ENCODE data around the gene GABRB3.

The GABRB3 gene

DNA sequence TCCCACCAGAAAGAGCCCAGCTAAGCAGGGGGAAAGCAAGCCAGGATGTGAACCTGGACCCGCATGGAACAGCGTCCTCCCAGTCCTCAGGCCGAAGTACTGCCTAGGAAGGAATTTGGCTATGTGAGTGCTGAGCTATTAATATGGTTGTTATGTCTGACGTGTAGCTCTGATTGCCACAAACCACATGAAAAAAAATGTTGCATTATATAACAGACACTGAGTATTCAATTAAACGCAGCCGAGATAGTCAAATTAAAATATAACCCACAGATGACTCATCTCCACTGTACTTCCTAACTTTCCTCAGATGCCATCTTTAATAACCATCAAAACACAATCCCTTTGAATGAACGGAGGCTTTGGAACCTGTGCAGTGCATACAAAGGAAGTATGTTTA, 111.1 kb downstream of the GABRB3 start:
- Histone ChIP-seq H3K27ac (ENCODE audit: low read depth, low read length) (no peak overlapping the region), H4K20me1 (ENCODE audit: control insufficient read depth, insufficient read depth, low read depth, low read length) (no peaks in the 10 kb centered on the region), H3K9me2 (replicated peaks; ENCODE audit: control insufficient read depth, low read length) (no peaks in the 10 kb centered on the region), H3K4me3 (ENCODE audit: low read length) (no peak overlapping the region), H3F3A (ENCODE audit: control insufficient read depth, insufficient read depth) (no peaks in the 10 kb centered on the region), H3K4me1 (ENCODE audit: control insufficient read depth, low read length) (no peaks in the 10 kb centered on the region), H3K79me2 (ENCODE audit: control insufficient read depth, low read length) (no peaks in the 10 kb centered on the region), H3K4me2 (ENCODE audit: low read length) (no peak overlapping the region), H3K36me3 (ENCODE audit: control insufficient read depth, low read length) (no peaks in the 10 kb centered on the region), H3K27me3 (ENCODE audit: control insufficient read depth, low read length) (no peaks in the 10 kb centered on the region), H3K9me3 (ENCODE audit: control insufficient read depth, insufficient read depth, low read length) (peaks cover 23% of the 10 kb centered on the region)
- TF ChIP-seq, protein P1, sequence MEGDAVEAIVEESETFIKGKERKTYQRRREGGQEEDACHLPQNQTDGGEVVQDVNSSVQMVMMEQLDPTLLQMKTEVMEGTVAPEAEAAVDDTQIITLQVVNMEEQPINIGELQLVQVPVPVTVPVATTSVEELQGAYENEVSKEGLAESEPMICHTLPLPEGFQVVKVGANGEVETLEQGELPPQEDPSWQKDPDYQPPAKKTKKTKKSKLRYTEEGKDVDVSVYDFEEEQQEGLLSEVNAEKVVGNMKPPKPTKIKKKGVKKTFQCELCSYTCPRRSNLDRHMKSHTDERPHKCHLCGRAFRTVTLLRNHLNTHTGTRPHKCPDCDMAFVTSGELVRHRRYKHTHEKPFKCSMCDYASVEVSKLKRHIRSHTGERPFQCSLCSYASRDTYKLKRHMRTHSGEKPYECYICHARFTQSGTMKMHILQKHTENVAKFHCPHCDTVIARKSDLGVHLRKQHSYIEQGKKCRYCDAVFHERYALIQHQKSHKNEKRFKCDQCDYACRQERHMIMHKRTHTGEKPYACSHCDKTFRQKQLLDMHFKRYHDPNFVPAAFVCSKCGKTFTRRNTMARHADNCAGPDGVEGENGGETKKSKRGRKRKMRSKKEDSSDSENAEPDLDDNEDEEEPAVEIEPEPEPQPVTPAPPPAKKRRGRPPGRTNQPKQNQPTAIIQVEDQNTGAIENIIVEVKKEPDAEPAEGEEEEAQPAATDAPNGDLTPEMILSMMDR (IDR thresholded peaks at IDR 0.05; ENCODE audit: low read depth, low read length, poor library complexity, severe bottlenecking) = no peak
- no peak for TF ChIP-seq EZH2phosphoT487 (IDR thresholded peaks at IDR 0.05; ENCODE audit: borderline replicate concordance, low read length)

DNA sequence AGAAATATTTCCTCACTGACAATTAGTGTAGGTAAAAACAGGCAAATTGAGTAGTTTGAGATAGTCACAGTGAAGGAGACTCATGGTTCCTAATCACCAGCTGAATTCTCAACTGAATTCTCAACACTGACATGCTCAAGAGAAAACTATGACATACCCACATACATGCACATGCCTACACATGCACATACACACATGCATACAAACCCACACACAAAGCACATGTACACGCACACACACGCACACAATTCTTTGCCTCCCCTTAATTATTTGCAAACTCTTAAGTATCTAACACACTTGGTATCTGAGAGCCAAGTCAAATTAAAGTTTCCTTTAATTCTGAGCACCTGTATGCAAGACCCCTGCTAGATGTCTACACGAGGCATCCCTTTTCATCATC, 111.8 kb downstream of the GABRB3 start:
- Histone ChIP-seq H4K20me1 (ENCODE audit: control insufficient read depth, insufficient read depth, low read depth, low read length) (no peaks in the 10 kb centered on the region), H3K27me3 (ENCODE audit: control insufficient read depth, low read length) (no peaks in the 10 kb centered on the region), H3K36me3 (ENCODE audit: control insufficient read depth, low read length) (no peaks in the 10 kb centered on the region), H3K9me3 (ENCODE audit: control insufficient read depth, insufficient read depth, low read length) (peaks cover 24% of the 10 kb centered on the region), H3F3A (ENCODE audit: control insufficient read depth, insufficient read depth) (no peaks in the 10 kb centered on the region), H3K4me3 (ENCODE audit: low read length) (no peak overlapping the region), H3K79me2 (ENCODE audit: control insufficient read depth, low read length) (no peaks in the 10 kb centered on the region), H3K9me2 (replicated peaks; ENCODE audit: control insufficient read depth, low read length) (no peaks in the 10 kb centered on the region), H3K4me2 (ENCODE audit: low read length) (no peak overlapping the region), H3K27ac (ENCODE audit: low read depth, low read length) (no peak overlapping the region), H3K4me1 (ENCODE audit: control insufficient read depth, low read length) (no peaks in the 10 kb centered on the region)
- TF ChIP-seq, protein P1 (IDR thresholded peaks at IDR 0.05; ENCODE audit: low read depth, low read length, poor library complexity, severe bottlenecking) = no peak

DNA sequence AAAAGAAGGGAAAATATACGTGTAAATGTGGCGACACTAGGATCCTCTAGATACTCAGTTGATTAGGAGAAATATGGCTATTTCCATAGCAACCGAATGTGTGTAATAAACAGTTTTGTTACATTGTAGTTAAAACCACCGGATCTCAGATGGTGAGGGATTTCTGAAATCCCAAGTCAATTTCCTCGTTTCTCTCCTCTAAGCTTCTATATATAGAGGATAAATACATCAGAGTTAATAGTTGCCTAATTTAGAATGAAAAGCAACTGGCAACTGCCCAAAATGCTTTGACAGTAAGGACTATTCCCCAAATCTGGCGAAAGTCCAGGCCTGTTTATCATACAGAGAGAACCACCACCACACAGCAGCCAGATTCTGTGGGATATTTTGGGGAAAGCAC, 112.6 kb downstream of the GABRB3 start:
- no peaks in the 10 kb centered on the region for H4K20me1 ChIP-seq (ENCODE audit: control insufficient read depth, insufficient read depth, low read depth, low read length)
- H3K4me2 ChIP-seq (ENCODE audit: low read length) = no peak overlapping the region
- peaks cover 23% of the 10 kb centered on the region for H3K9me3 ChIP-seq (ENCODE audit: control insufficient read depth, insufficient read depth, low read length)
- no peaks in the 10 kb centered on the region for H3K79me2 ChIP-seq (ENCODE audit: control insufficient read depth, low read length)
- no peaks in the 10 kb centered on the region for H3F3A ChIP-seq (ENCODE audit: control insufficient read depth, insufficient read depth)
- H3K4me1 ChIP-seq (ENCODE audit: control insufficient read depth, low read length) = no peaks in the 10 kb centered on the region
- no peaks in the 10 kb centered on the region for H3K36me3 ChIP-seq (ENCODE audit: control insufficient read depth, low read length)
- H3K4me3 ChIP-seq (ENCODE audit: low read length) = no peak overlapping the region
- TF ChIP-seq EZH2phosphoT487 (IDR thresholded peaks at IDR 0.05; ENCODE audit: borderline replicate concordance, low read length) = no peak
- TF ChIP-seq, protein P1 (IDR thresholded peaks at IDR 0.05; ENCODE audit: low read depth, low read length, poor library complexity, severe bottlenecking) = no peak
- no peaks in the 10 kb centered on the region for H3K27me3 ChIP-seq (ENCODE audit: control insufficient read depth, low read length)
- H3K27ac ChIP-seq (ENCODE audit: low read depth, low read length) = no peak overlapping the region
- no peaks in the 10 kb centered on the region for H3K9me2 ChIP-seq (replicated peaks; ENCODE audit: control insufficient read depth, low read length)

DNA sequence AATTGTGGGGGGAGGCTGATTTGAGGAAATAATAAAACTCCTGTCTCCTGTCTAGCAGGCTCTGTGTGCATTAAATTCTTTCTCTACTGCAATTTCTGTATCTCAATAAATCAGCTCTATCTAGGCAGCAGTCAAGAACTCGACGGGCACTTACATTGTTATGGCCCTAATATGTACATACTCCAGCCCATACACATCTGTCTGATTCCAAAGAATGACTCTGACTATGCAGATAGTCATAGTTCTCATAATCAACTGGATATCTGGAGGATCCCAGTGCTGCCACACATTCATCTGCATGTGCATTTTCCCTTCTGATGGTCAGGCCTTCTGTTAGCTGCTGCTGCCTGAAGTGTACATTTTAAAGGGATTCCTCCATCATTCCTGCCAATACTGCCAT, 114.6 kb downstream of the GABRB3 start:
- Histone ChIP-seq H3K27me3 (ENCODE audit: control insufficient read depth, low read length) (no peaks in the 10 kb centered on the region), H4K20me1 (ENCODE audit: control insufficient read depth, insufficient read depth, low read depth, low read length) (no peaks in the 10 kb centered on the region), H3K9me3 (ENCODE audit: control insufficient read depth, insufficient read depth, low read length) (peaks cover 25% of the 10 kb centered on the region), H3K36me3 (ENCODE audit: control insufficient read depth, low read length) (no peaks in the 10 kb centered on the region), H3F3A (ENCODE audit: control insufficient read depth, insufficient read depth) (no peaks in the 10 kb centered on the region), H3K4me2 (ENCODE audit: low read length) (no peak overlapping the region), H3K4me3 (ENCODE audit: low read length) (no peak overlapping the region), H3K27ac (ENCODE audit: low read depth, low read length) (no peak overlapping the region), H3K9me2 (replicated peaks; ENCODE audit: control insufficient read depth, low read length) (no peaks in the 10 kb centered on the region), H3K79me2 (ENCODE audit: control insufficient read depth, low read length) (no peaks in the 10 kb centered on the region), H3K4me1 (ENCODE audit: control insufficient read depth, low read length) (no peaks in the 10 kb centered on the region)
- TF ChIP-seq, protein P1 (IDR thresholded peaks at IDR 0.05; ENCODE audit: low read depth, low read length, poor library complexity, severe bottlenecking) = no peak
- TF ChIP-seq EZH2phosphoT487 (IDR thresholded peaks at IDR 0.05; ENCODE audit: borderline replicate concordance, low read length) = no peak

Measured in DOHH2 (cell line).